Daoy (cell line): ENCODE measurements around the gene ADAMTS18. TPM values are rescaled to one million over a fixed set of nuclear protein-coding genes. Genes with fewer than 3 reads are reported as not detected.

Source experiments
- DNase-seq: peaks from one replicate; pipeline ENCODE4 v3.0.0-alpha.2; 2015; ENCODE audit warnings: low read depth
- total RNA-seq: library from RNA; depleted of rRNA; stranded (reverse); fragments of >200 nt; shearing (Covaris generic); gene quantifications from 2 replicates; pipeline ENCODE4 v1.2.3, GENCODE V29; 2014

ADAMTS18 gene
- total RNA-seq, 1 experiment from 2014 or later, result 0.51 TPM

DNA sequence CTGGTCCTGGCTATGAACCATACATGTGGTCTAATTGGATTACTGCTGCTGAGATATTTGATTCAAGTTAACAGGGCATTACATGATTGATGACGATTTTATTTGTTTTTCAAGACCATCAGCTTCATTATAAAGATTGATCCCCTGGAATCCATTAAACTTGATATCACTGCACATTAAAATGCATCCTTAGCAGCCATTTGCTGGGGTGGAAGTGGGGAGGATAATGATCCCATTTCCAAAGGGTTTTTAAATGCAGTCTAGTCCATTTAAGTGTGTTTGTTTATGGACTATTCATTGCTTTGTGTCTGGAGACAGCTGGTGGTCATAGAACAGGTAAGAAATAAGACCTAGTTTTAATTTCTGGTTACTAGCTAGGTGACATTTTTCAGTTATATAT is 40.9 kb downstream of the ADAMTS18 start:
- no peak for DNase-seq

GRCh38 chr16:77387815-77388209 is 47.0 kb downstream of the ADAMTS18 start:
- DNase-seq, result no peak

DNA sequence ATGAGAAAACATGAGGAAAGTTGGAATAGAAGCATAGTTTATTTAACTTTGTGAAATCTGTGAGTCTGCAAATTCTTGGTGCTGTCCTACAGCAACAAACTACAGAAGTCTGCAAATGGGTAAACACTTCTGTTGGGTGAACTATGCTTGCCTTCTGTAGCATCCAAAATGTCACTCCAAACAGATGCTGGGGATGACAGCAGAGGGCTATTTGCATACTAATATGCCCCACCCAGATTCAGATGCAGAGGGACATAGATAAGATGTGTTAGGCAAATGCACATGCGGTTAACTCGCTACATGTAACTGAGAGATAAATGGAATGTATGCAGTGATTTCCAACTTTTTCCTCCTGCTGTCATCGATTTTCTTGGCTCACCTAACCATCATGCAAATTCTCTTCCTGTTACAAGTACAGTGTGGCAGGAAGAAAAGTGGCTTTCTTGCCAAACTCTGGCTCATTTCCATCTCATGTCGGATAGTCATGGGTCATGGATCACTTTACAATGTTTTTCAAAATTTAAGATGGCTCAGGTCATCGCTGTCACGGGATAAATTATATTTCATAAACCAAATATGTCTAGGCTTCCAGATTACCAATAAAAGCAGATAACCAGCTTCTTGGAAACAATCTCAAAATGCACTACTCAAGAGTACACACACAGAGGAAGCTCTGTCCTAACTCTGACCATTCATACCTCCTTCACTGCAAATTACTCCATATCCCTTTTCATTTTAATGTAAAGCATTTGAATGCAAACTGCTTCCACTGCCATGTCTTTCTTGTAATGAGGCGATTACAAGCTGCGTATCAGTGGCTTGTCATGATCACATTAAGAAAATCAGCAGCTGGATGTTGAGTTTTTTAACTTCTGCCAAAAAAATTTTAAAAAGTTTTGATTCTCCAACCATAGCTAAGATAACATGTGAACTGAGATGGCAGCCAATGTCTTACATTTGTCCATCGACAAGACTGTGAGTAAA is 47.7 kb downstream of the ADAMTS18 start:
- DNase-seq, result no peak

DNA sequence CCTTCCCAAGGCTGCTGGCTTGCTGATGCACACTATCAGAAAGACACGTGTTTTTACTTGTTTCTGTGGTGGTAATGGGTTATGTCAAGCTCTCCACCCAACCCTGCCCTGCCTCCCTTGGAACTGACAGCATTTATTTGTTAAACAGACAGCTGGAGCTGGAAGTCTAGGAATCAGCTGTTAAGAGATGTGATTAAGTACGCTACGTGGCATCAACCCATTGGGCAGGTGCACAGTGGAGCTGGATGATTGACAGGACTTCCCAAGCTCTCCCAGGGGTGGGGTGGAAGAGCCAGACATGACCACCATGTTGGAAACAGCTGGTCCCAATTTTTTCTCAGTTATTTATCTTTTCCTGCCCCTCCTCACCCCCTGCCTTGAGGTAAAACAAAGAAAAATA is 49.4 kb downstream of the ADAMTS18 start:
- DNase-seq, result no peak

DNA sequence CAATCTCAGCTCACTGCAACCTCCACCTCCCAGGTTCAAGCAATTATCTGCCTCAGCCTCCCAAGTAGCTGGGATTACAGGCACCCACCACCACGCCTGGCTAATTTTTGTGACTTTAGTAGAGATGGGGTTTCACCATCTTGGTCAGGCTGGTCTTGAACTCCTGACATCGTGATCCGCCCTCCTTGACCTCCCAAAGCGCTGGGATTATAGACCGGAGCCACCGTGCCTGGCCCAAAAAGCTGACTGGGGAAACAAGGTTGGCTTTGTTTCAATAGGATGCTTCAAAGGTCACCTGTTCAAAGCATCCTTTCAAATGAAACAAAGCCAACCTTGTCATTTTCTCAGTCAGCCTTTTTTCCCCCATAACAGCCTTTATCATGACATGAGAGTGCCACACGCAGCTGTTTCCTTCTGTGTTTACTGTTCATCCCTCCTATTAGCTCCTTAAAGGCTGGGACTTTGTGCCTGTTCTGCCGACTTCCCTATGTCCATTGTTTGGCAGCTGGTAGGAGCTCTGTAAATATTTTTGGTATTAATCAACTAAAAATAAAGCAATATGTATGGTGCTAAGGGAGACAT is 51.1 kb downstream of the ADAMTS18 start:
- no peak for DNase-seq

DNA sequence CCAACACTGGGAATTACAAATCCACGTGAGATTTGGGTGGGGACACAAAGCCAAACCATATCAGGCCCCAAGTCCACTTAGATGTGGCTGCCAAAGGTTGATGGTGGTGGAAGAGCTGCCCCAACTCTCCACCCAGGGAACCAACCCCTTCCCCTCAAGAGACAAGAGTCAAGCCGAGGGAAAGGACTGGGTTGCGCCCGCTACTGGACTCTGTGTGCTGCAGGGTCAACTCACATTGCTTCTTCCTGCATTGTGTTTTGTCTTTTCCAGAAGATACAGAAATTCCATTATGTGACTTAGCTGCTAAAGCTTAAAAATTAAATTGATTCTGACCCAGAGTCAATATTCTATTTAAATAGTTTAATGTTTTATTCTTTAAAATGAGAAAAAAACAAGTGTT is 58.5 kb downstream of the ADAMTS18 start:
- no peak for DNase-seq

- no peak for DNase-seq
Observed at GRCh38 chr16:77375396-77375795, 59.4 kb downstream of the ADAMTS18 start.

- DNase-seq, result no peak
Observed at GRCh38 chr16:77374384-77374783, 60.5 kb downstream of the ADAMTS18 start.

DNA sequence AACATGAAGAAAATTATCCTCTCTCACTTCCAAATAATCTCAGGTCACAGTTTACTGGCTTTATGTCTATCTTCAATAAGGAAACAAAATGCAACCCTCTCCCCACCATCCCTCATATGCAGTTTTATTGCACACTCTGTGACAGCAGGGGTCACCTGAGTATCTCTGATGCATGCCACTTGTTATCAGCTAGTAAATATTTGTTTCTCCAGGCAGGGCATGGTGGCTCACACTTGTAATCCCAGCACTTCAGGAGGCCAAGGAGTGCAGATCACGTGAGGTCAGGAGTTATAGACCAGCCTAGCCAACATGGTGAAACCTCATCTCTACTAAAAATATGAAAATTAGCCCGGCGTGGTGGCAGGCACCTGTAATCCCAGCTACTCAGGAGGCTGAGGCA is 61.1 kb downstream of the ADAMTS18 start:
- no peak for DNase-seq

DNA sequence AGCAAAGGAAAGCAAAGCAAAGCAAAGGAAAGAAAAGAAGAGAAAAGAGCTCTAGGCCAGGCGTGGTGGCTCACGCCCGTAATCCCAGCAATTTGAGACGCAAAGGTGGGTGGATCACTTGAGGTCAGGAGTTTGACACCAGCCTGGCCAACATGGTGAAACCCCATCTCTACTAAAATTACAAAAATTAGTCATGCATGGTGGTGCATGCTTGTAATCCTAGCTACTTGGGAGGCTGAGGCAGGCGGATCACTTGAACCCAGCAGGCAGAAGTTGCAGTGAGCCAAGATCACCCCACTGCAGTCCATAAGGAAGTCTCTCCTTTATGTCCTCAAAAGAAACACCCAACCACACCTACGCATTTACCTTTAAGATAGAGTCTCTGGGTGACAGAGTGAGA is 70.1 kb downstream of the ADAMTS18 start:
- DNase-seq, result no peak

- DNase-seq, result peak; percentile 70
Observed at GRCh38 chr16:77359065-77359502, 75.8 kb downstream of the ADAMTS18 start.

- DNase-seq, result no peak
Observed at GRCh38 chr16:77353587-77354263, 81.1 kb downstream of the ADAMTS18 start.

- DNase-seq, result peak; percentile 84
Observed at GRCh38 chr16:77344341-77344740, 90.5 kb downstream of the ADAMTS18 start.

DNA sequence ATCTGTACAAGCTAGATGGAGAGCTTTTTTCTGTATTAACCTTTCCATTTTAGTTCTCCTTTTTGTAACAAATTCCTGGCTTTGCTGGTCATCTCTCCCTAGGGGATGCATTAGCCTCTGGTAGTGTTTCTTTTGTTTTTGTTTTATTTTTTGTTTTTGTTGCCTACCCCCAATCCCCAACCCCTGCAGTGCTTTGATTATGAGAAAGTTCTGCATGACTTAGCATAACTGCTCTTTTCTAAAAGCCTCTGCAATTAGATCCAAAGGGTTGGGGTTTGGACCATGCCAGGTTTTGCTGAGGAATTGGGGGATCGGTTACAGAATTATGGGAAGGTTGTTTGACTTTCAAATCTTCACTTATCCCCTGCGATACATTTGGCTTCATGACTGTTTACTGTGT is 98.2 kb downstream of the ADAMTS18 start:
- peak; percentile 6 for DNase-seq

- DNase-seq, result no peak
Observed at GRCh38 chr16:77335652-77336234, 99.1 kb downstream of the ADAMTS18 start.

DNA sequence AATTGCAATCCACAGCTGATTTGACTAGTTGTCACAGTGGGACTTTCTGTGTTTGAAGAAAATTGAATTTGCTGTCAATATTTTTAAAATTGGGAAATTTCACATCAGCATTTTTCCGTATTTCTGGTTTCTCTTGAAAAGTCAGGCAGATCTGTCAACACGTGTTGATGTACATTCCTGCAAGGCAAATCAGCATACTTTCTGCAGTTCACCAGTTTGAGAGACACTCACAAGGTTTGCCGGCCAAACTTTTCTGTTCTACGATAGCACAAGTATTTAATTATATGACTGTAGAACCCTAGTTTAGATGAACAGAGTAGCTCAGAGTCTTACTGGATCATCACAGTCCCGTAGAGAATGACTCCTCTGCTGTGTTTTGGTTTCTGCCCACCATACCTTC is 102.0 kb downstream of the ADAMTS18 start:
- no peak for DNase-seq

- DNase-seq, result no peak
Observed at GRCh38 chr16:77331802-77332586, 102.8 kb downstream of the ADAMTS18 start.

DNA sequence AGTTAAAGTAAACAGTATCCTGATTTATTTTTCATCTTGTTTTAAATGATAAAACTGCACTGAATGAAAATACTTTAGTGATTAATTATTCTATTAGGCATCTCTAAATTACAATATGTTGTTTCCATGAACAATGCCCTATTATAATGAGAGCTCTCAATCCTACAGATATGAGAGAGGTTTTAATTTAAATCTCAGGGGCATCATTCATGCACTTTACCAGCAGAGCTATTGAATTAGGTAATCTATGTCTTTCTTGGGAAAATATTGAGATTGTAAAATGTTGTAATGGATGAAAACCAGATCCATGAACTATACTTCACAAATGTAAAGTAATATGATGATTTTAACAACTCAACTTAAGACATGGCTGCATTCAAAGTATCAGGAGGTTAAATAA is 103.8 kb downstream of the ADAMTS18 start:
- DNase-seq, result no peak

DNA sequence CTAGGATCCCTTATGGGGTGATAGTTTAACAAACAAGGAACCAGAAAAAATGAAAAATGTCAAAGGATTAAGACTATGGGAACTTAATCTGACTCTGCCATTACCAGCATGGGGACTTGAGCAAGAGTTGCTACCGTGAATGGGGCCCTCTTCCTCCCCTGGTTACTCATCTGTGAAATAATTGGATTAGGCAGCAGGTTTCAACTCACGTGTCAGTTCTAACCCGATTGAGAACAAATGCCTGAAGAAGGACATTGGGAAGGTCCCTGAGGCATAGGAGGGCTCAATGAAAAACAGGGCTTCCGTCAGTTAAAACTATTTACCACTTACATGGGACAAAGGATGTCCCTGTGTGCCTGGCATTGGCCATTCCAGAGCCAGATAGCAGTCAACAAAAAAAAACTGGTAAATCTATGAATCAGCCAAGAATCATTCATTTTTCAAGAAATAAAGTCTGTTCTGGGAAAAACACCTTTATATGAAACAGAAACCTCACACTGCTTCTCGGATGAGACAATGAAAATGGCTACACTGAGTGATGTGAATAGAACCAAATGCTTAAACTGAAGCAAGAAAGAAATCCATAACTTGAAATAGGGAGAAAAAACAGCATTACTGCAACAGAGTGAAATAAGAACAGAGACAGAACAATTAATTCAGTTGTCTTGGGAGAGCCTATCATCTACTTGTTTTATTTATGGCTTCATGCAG is 104.3 kb downstream of the ADAMTS18 start:
- DNase-seq, result no peak

- no peak for DNase-seq
Observed at GRCh38 chr16:77328768-77329167, 106.1 kb downstream of the ADAMTS18 start.

DNA sequence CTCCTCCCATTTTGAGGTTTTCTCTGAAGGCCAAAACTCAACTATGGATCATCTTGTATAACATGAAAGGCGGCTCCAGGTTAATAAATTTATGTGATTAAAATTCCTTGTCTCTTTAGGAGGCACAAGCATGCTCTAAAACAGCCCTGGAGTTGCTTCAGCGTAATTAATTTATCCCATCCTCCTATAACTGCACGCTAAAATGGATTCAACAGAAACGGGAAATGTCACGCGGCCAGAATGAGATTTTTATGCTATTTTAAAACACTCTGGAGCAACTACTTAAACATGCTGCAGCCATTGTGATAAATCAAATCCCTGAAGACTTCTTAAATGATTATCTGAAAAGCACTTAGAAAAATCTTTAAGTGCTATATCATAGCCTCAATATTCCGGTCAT is 106.6 kb downstream of the ADAMTS18 start:
- DNase-seq, result no peak
